Choroid plexus epithelial cell (primary cell): Measurements from ENCODE around the gene ARMH3.

ENCODE experiments used
- DNase-seq: peaks from one replicate; pipeline ENCODE4 v3.0.0-alpha.2; 2010; ENCODE audit warnings: low read depth
- H3K4me3 ChIP-seq: 2 replicates; pipeline ENCODE4 v1.5.1; 2011; ENCODE audit warnings: low read depth, mild to moderate bottlenecking, control low read depth, low read length, moderate library complexity
- CTCF ChIP-seq: conservative IDR thresholded peaks from 2 replicates; pipeline ENCODE4 v1.5.1; 2011; ENCODE audit warnings: low read depth, mild to moderate bottlenecking, control low read depth, inconsistent platforms, low read length, moderate library complexity

ARMH3 gene

DNA sequence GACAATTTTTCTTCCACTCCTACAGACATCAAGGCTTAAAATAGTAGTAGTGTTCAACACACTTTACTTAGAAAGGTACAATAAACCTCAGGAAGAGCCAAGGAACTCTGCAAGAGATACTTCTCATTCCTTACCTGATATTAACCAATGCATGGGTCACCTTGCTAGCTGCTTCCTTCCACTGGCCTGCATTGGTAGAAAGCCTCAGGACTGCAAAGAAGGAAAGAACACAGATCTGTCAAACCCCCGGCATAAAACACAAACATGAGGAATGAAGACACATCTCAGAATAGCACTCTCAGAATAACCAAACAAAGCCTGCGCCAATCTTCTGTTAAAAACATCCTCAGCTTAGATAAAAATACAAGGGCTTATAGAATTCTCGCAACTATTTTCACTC is 116.2 kb downstream of the ARMH3 start:
- peak; percentile 38 for DNase-seq
- no peak overlapping the region for H3K4me3 ChIP-seq
- TF ChIP-seq CTCF, result no peak

DNA sequence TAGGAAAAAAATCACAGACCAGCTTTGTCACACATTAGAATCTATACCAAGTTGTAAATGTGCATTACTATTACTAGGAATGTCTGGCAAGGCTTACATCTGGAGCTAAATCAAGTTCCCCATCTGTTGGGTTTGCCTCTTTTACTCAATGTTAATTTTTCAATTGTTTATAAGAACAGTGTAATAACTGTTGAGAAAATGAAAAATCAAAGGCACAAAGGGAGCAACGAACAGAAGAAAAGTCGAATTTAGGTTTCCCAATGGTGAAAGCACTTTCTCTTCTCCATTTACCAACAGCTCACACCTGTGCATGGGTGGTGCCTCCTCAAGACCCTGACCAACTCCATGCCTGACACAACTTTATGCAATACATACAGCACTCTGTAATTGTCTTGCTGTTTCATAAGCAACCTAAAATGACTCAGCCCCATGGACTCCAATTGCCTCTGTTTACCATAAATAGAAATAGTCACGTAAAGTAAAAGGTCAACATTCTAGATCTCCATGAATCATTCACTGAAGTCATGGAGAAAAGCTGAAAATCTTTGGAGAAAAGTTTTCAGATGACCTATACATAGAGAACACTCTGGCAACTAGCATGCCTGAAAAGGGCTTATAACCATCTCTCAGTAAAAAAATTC is 116.8 kb downstream of the ARMH3 start:
- no peak overlapping the region for H3K4me3 ChIP-seq
- TF ChIP-seq CTCF, result no peak
- DNase-seq, result peak; percentile 96

DNA sequence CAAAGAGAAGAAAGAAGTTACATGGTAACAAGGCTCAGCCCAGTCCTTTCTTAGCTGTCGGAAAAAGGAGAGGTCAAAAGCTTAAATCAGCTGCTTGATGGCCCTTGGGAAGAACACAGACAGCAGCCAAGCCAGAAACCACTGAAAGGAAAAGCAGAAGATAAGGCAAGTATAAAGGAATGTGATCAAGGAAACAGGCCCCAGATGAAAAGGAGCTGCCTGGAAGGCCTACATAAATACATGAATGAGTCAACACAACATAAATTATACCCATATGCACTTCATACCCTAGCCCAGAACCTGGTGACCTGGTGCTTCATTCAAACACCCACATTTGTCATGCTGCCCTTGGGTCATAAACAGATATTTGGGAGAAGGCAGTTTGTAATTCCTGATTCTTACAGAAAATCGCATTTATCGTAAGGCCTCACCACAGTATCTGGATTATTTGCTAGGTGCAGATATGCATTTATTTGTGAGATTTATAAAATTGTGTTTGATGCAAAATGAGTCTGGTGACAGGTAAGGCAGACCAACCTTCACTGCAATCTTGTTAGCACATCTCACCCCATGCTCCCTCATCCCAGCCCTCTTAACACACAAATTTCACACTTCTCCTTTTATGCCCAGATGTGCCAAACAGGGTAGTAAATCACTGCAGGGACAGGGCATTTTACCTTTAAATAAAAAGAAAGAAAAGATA is 117.5 kb downstream of the ARMH3 start:
- TF ChIP-seq CTCF, result no peak
- peak; percentile 92 for DNase-seq
- no peak overlapping the region for H3K4me3 ChIP-seq

GRCh38 chr10:101935431-101935830 is 120.5 kb downstream of the ARMH3 start:
- DNase-seq, result no peak

GRCh38 chr10:101934686-101935305 is 121.2 kb downstream of the ARMH3 start:
- H3K4me3 ChIP-seq, result no peak overlapping the region
- DNase-seq, result no peak
- no peak for TF ChIP-seq CTCF

More at GRCh38 chr10:101935431-101935830, 120.5 kb downstream of the ARMH3 start:
- no peak for TF ChIP-seq CTCF
- H3K4me3 ChIP-seq, result no peak overlapping the region

- TF ChIP-seq CTCF, result no peak
- no peak overlapping the region for H3K4me3 ChIP-seq
- DNase-seq, result no peak
Observed at GRCh38 chr10:101933976-101934375, 122.0 kb downstream of the ARMH3 start.

GRCh38 chr10:101932183-101932582 is 123.8 kb downstream of the ARMH3 start:
- no peak for DNase-seq
- TF ChIP-seq CTCF, result no peak
- H3K4me3 ChIP-seq, result no peak overlapping the region
